ACHN (cell line): ENCODE data around the gene TTC21A.
"Not testable (repeated sequence)": the region's sequence is repeated elsewhere in the genome, so short reads cannot be mapped to it uniquely, and the experiment has no call there.

Source experiments
- DNase-seq: peaks from one replicate; pipeline ENCODE4 v3.0.0-alpha.2; 2015
- in situ Hi-C: cut with HindIII; loops from 2 replicates; pipeline ENCODE4 v1.10.0; 2017; ENCODE audit warnings: low sequenced_read_pairs, low pct_ligation_motif_present, low pct_unique_long_range_greater_than_20kb

TTC21A gene

GRCh38 chr3:39166134-39166710, 58.7 kb downstream of the TTC21A start:
- in situ Hi-C loops = no loop called here
- DNase-seq = peak; percentile 58

- DNase-seq = no peak
- in situ Hi-C loops = no loop called here
Observed at GRCh38 chr3:39166932-39167532, 59.6 kb downstream of the TTC21A start.

- in situ Hi-C loops = no loop called here
- no peak for DNase-seq
Observed at GRCh38 chr3:39168156-39168780, 60.8 kb downstream of the TTC21A start.

GRCh38 chr3:39169712-39170111, 62.2 kb downstream of the TTC21A start:
- in situ Hi-C loops = no loop called here
- no peak for DNase-seq

GRCh38 chr3:39170461-39170860, 63.0 kb downstream of the TTC21A start:
- in situ Hi-C loops = no loop called here
- DNase-seq = no peak

- DNase-seq, in situ Hi-C loops: not testable (repeated sequence)
Observed at GRCh38 chr3:39170877-39171276, 63.4 kb downstream of the TTC21A start.

GRCh38 chr3:39171860-39172259, 64.4 kb downstream of the TTC21A start:
- in situ Hi-C loops = no loop called here
- DNase-seq = no peak

GRCh38 chr3:39173318-39174125, 66.0 kb downstream of the TTC21A start:
- DNase-seq = no peak
- in situ Hi-C loops = no loop called here

GRCh38 chr3:39176025-39176714, 68.7 kb downstream of the TTC21A start:
- in situ Hi-C loops = no loop called here
- no peak for DNase-seq

GRCh38 chr3:39177708-39178332, 70.3 kb downstream of the TTC21A start:
- peak; percentile 87 for DNase-seq
- in situ Hi-C loops = no loop called here

GRCh38 chr3:39178553-39178952, 71.1 kb downstream of the TTC21A start:
- in situ Hi-C loops = no loop called here

GRCh38 chr3:39180183-39180545, 72.7 kb downstream of the TTC21A start:
- DNase-seq = no peak
- in situ Hi-C loops = no loop called here

More at GRCh38 chr3:39178553-39178952, 71.1 kb downstream of the TTC21A start:
- no peak for DNase-seq

- DNase-seq = peak; percentile 77
- in situ Hi-C loops = no loop called here
Observed at GRCh38 chr3:39180546-39181346, 73.3 kb downstream of the TTC21A start.

- in situ Hi-C loops = no loop called here
- no peak for DNase-seq
Observed at GRCh38 chr3:39181408-39182335, 74.2 kb downstream of the TTC21A start.

GRCh38 chr3:39183211-39184080, 76.0 kb downstream of the TTC21A start:
- no peak for DNase-seq
- in situ Hi-C loops = no loop called here
